Erythroblast (primary cell): ENCODE results near the gene HELT.

Experiments used
- GATA1 ChIP-seq: IDR thresholded peaks from 2 replicates; pipeline ENCODE4 v1.6.1; 2011; ENCODE audit warnings: low read depth, mild to moderate bottlenecking, control low read depth, low read length, moderate library complexity
- POLR2A ChIP-seq: IDR thresholded peaks from 2 replicates; pipeline ENCODE4 v1.6.1; 2011; ENCODE audit warnings: mild to moderate bottlenecking, low read length

DNA sequence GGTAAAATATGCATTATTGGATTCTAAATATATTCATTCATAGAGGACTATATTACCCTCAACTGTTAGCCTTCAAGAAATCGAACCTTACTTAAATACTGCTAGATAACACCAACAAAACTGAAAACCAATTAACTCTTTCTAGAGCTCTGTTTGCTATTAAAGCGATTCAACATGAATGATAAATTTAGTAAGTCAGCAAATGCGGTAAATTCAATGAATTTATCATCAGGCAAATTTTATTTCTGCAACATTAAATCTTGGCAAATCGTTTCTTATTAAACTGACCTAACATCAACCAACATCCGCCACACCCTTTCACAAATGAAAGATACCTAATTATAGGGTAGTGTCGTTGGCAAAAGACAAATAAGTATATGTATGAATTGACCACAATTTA, 26.4 kb upstream of the HELT start:
- TF ChIP-seq POLR2A = no peak
- TF ChIP-seq GATA1 = no peak
